Measurements from ENCODE around the gene OPTC.

- TF ChIP-seq CTCF (IDR thresholded peaks at IDR 0.05) (no peak), POLR2A (IDR thresholded peaks at IDR 0.05) (no peak), EP300 (IDR thresholded peaks at IDR 0.05) (no peak), POLR2AphosphoS5 (IDR thresholded peaks at IDR 0.05) (no peak)
Observed at GRCh38 chr1:203495845-203496244, 1.9 kb downstream of the OPTC start.

All from sigmoid colon (tissue), 4 donors.